Large intestine (tissue), 3 donors: ENCODE measurements around the gene TTC28. TPM values are rescaled to one million over a fixed set of nuclear protein-coding genes. Genes with fewer than 3 reads are reported as not detected.

Experiments
- DNase-seq, 2 donors: peaks; one replicate each; pipeline versions ENCODE4 v3.0.0 to v3.0.0-alpha.2; 2013
- H3K27ac ChIP-seq: one replicate; pipeline ENCODE4 v1.5.1; 2013; ENCODE audit warnings: low read length
- H3K27me3 ChIP-seq: 2 replicates; pipeline ENCODE4 v1.6.1; 2013; ENCODE audit warnings: low read length; ENCODE audit not compliant: control insufficient read depth, insufficient read depth
- H3K36me3 ChIP-seq: 2 replicates; pipeline ENCODE4 v1.6.1; 2013; ENCODE audit warnings: low read length; ENCODE audit not compliant: control insufficient read depth, insufficient read depth
- H3K4me1 ChIP-seq: one replicate; pipeline ENCODE4 v1.6.1; 2013; ENCODE audit warnings: low read length; ENCODE audit not compliant: control insufficient read depth, insufficient read depth
- H3K4me3 ChIP-seq: one replicate; pipeline ENCODE4 v1.5.1; 2013; ENCODE audit warnings: low read length
- H3K9me3 ChIP-seq: one replicate; pipeline ENCODE4 v1.6.1; 2013; ENCODE audit warnings: mild to moderate bottlenecking, low read depth, low read length, moderate library complexity; ENCODE audit not compliant: control insufficient read depth
- WGBS: methylation state at CpG from one replicate; pipeline ENCODE4 v1.1.5; 2013; ENCODE audit warnings: low lambda C conversion rate; ENCODE audit not compliant: insufficient coverage; 5-methylcytosine and 5-hydroxymethylcytosine counted together
- polyA plus RNA-seq: library from polyadenylated mRNA; unstranded; fragments of 120-200 nt; gene quantifications from one replicate; pipeline ENCODE4 v1.2.1, GENCODE V29; 2013

TTC28 gene
- polyA plus RNA-seq, 1 donor, result 25.5 TPM

GRCh38 chr22:27975381-27976013, 704.1 kb downstream of the TTC28 start:
- no peaks in the 10 kb centered on the region for H3K4me1 ChIP-seq
- no peaks in the 10 kb centered on the region for H3K27me3 ChIP-seq
- peaks cover 2% of the 10 kb centered on the region for H3K9me3 ChIP-seq
- H3K4me3 ChIP-seq, result no peak overlapping the region
- no peak for DNase-seq
- no peak overlapping the region for H3K27ac ChIP-seq
- peaks cover 12% of the 10 kb centered on the region for H3K36me3 ChIP-seq
- 96% methylated on average over 7 of the region's 16 CpGs for WGBS

- Histone ChIP-seq H3K27ac (no peak overlapping the region), H3K27me3 (no peaks in the 10 kb centered on the region), H3K4me1 (no peaks in the 10 kb centered on the region), H3K36me3 (peaks cover 9% of the 10 kb centered on the region), H3K4me3 (no peak overlapping the region), H3K9me3 (peaks cover 3% of the 10 kb centered on the region)
- no peak for DNase-seq
- WGBS, result no CpG with 5 or more reads among the region's 1 CpG
Measured at GRCh38 chr22:27973846-27974245, 705.8 kb downstream of the TTC28 start.

- 20% methylated on average over 1 of the region's 9 CpGs for WGBS
- Histone ChIP-seq H3K36me3 (peaks cover 3% of the 10 kb centered on the region), H3K27ac (no peak overlapping the region), H3K9me3 (peaks cover 3% of the 10 kb centered on the region), H3K4me1 (no peaks in the 10 kb centered on the region), H3K27me3 (no peaks in the 10 kb centered on the region), H3K4me3 (no peak overlapping the region)
- peak in 1 of 2 donors; percentile 28 for DNase-seq
Measured at GRCh38 chr22:27972732-27973698, 706.6 kb downstream of the TTC28 start.

GRCh38 chr22:27971926-27972325, 707.7 kb downstream of the TTC28 start:
- Histone ChIP-seq H3K36me3 (no peaks in the 10 kb centered on the region), H3K4me1 (no peaks in the 10 kb centered on the region), H3K4me3 (no peak overlapping the region), H3K9me3 (peaks cover 3% of the 10 kb centered on the region), H3K27me3 (no peaks in the 10 kb centered on the region), H3K27ac (no peak overlapping the region)
- no peak for DNase-seq
- WGBS, result 100% methylated on average over 1 of the region's 1 CpG

- no peak overlapping the region for H3K4me3 ChIP-seq
- 83% methylated on average over 1 of the region's 1 CpG for WGBS
- peaks cover 3% of the 10 kb centered on the region for H3K9me3 ChIP-seq
- H3K4me1 ChIP-seq, result no peaks in the 10 kb centered on the region
- no peaks in the 10 kb centered on the region for H3K27me3 ChIP-seq
- no peaks in the 10 kb centered on the region for H3K36me3 ChIP-seq
- DNase-seq, result no peak
- no peak overlapping the region for H3K27ac ChIP-seq
Measured at GRCh38 chr22:27970596-27971220, 708.9 kb downstream of the TTC28 start.

GRCh38 chr22:27966168-27967064, 713.2 kb downstream of the TTC28 start:
- WGBS, result no CpG with 5 or more reads among the region's 15 CpGs

GRCh38 chr22:27962268-27963044, 717.2 kb downstream of the TTC28 start:
- H3K27ac ChIP-seq, result no peak overlapping the region
- no peak for DNase-seq
- H3K4me1 ChIP-seq, result no peaks in the 10 kb centered on the region
- no peaks in the 10 kb centered on the region for H3K27me3 ChIP-seq
- H3K36me3 ChIP-seq, result no peaks in the 10 kb centered on the region
- WGBS, result 40% methylated on average over 2 of the region's 9 CpGs
- H3K4me3 ChIP-seq, result no peak overlapping the region
- H3K9me3 ChIP-seq, result no peaks in the 10 kb centered on the region

More at GRCh38 chr22:27966168-27967064, 713.2 kb downstream of the TTC28 start:
- no peak overlapping the region for H3K27ac ChIP-seq
- H3K27me3 ChIP-seq, result no peaks in the 10 kb centered on the region
- no peak for DNase-seq
- no peaks in the 10 kb centered on the region for H3K36me3 ChIP-seq
- no peak overlapping the region for H3K4me3 ChIP-seq
- no peaks in the 10 kb centered on the region for H3K4me1 ChIP-seq
- H3K9me3 ChIP-seq, result peaks cover 3% of the 10 kb centered on the region

GRCh38 chr22:27961680-27962079, 718.0 kb downstream of the TTC28 start:
- Histone ChIP-seq H3K9me3 (peaks cover under 1% of the 10 kb centered on the region), H3K27me3 (no peaks in the 10 kb centered on the region), H3K4me1 (no peaks in the 10 kb centered on the region), H3K27ac (no peak overlapping the region), H3K36me3 (no peaks in the 10 kb centered on the region), H3K4me3 (no peak overlapping the region)
- WGBS, result 86% methylated on average over 1 of the region's 1 CpG
- DNase-seq, result no peak

GRCh38 chr22:27961182-27961581, 718.5 kb downstream of the TTC28 start:
- no peaks in the 10 kb centered on the region for H3K36me3 ChIP-seq
- no peaks in the 10 kb centered on the region for H3K4me1 ChIP-seq
- H3K27ac ChIP-seq, result no peak overlapping the region
- 57% methylated on average over 3 of the region's 4 CpGs for WGBS
- H3K9me3 ChIP-seq, result peaks cover 4% of the 10 kb centered on the region
- H3K27me3 ChIP-seq, result no peaks in the 10 kb centered on the region
- DNase-seq, result no peak
- H3K4me3 ChIP-seq, result no peak overlapping the region
